Measurements from ENCODE around the gene ZNF816.

DNA sequence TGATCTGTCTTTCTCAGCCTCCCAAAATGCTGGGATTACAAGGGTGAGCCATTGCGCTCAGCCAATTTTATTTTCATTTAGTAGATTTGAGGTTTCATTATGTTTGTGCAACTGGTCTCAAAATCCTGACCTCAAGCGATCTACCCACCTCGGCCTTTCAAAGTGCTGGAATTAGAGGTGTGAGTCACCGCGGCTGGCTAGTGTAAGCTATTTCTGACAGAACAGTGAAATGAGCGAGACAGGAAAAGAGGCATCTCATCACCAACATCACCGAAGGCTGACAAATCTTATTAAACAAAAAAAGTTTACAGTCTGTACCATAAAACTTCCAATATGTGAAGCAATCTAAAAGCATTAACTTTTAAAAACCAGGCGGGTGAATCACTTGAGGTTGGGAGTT, 27.2 kb downstream of the ZNF816 start:
- TF ChIP-seq ZFP30 (CRISPR knock-in tag; IDR thresholded peaks at IDR 0.05) (no peak), TCF4 (CRISPR knock-in tag; IDR thresholded peaks at IDR 0.05; ENCODE audit: borderline replicate concordance) (no peak), ISL1 (CRISPR knock-in tag; IDR thresholded peaks at IDR 0.05) (no peak), ZC3H10 (CRISPR knock-in tag; IDR thresholded peaks at IDR 0.05) (no peak), BACH2 (CRISPR knock-in tag; IDR thresholded peaks at IDR 0.05; ENCODE audit: borderline replicate concordance) (no peak)
